Endothelial cell of umbilical vein (primary cell): ENCODE results near the gene BGN. TPM values are rescaled to one million over a fixed set of nuclear protein-coding genes. Genes with fewer than 3 reads are reported as not detected.

ENCODE experiments used
- BruUV-seq: library from RNA; stranded (reverse); fragments of 400-500 nt; replicated peaks from 2 replicates; lab custom pipeline; 2021; lab: Mats Ljungman, UMichigan
- CTCF ChIA-PET: fragments of 300-600, 350-600 bp; sonication (Branson Sonifier 250); formaldehyde crosslinking; loops from one replicate; lab custom pipeline; 2021; ENCODE audit warnings: antibody characterized with exemption, inconsistent platforms; lab: Charles Lee
- POLR2A ChIA-PET: fragments of 300-600, 350-600 bp; sonication (Branson Sonifier 250); formaldehyde crosslinking; loops from one replicate; lab custom pipeline; 2021; ENCODE audit warnings: antibody characterized with exemption, inconsistent platforms; lab: Charles Lee
- DNase-seq: peaks from one replicate; pipeline ENCODE4 v3.0.0-alpha.2; 2011; ENCODE audit warnings: low read depth, low spot score
- FAIRE-seq: peaks from 2 replicates; lab custom pipeline; 2011; peaks lifted over from hg19 to GRCh38; lab: Jason Lieb, UNC
- H2AFZ ChIP-seq: 2 replicates; pipeline ENCODE4 v1.6.0; 2012; ENCODE audit warnings: low read depth, low read length, control low read depth, inconsistent platforms
- H3K27ac ChIP-seq: 2 replicates; pipeline ENCODE4 v1.5.1; 2011; ENCODE audit warnings: low read depth, mild to moderate bottlenecking, control low read depth, low read length, moderate library complexity; ENCODE audit not compliant: insufficient read depth
- H3K27me3 ChIP-seq, 2 experiments: 2 replicates each; pipeline versions ENCODE4 v1.6.0 to v1.6.1; 2011; ENCODE audit warnings: low read length in 2 of 2, mixed read lengths in 1 of 2; ENCODE audit not compliant: control insufficient read depth in 2 of 2, insufficient read depth in 2 of 2
- H3K36me3 ChIP-seq, 2 experiments: 2 replicates in 1 of 2; 3 replicates in 1 of 2; pipeline ENCODE4 v1.5.1; 2011; ENCODE audit warnings: low read length in 2 of 2, mild to moderate bottlenecking in 1 of 2, moderate library complexity in 1 of 2; ENCODE audit not compliant: control insufficient read depth in 2 of 2, insufficient read depth in 2 of 2; ENCODE audit errors: extremely low read depth in 1 of 2
- H3K4me1 ChIP-seq: 3 replicates; pipeline ENCODE4 v1.5.1; 2011; ENCODE audit warnings: mild to moderate bottlenecking, low read length; ENCODE audit not compliant: control insufficient read depth, insufficient read depth; ENCODE audit errors: extremely low read depth
- H3K4me2 ChIP-seq: 2 replicates; pipeline ENCODE4 v1.6.1; 2011; ENCODE audit warnings: low read length, control low read depth, mixed read lengths; ENCODE audit not compliant: insufficient read depth
- H3K4me3 ChIP-seq, 3 experiments: fragments of 200-600 bp in 1 of 3; sonication (generic), shearing (Covaris generic) in 1 of 3; replicated peaks in 1 of 3; 2 replicates each; pipeline ENCODE4 v1.5.1; 2011 to 2016; ENCODE audit warnings: control low read depth in 3 of 3, low read length in 3 of 3, mild to moderate bottlenecking in 2 of 3, inconsistent platforms in 1 of 3, low read depth in 1 of 3, moderate library complexity in 1 of 3; ENCODE audit not compliant: insufficient read depth in 1 of 3
- H3K79me2 ChIP-seq: 2 replicates; pipeline ENCODE4 v1.6.0; 2012; ENCODE audit warnings: low read length, inconsistent platforms; ENCODE audit not compliant: control insufficient read depth, insufficient read depth
- H3K9ac ChIP-seq: replicated peaks from 2 replicates; pipeline ENCODE3; 2011; ENCODE audit warnings: low read length, control low read depth; ENCODE audit not compliant: insufficient read depth; ENCODE audit errors: extremely low read depth
- H3K9me1 ChIP-seq: replicated peaks from 3 replicates; pipeline ENCODE4 v1.6.0; 2011; ENCODE audit warnings: mild to moderate bottlenecking, low read length; ENCODE audit not compliant: control insufficient read depth, insufficient read depth; ENCODE audit errors: extremely low read depth
- H3K9me3 ChIP-seq: replicated peaks from 2 replicates; pipeline ENCODE4 v1.5.1; 2012; ENCODE audit warnings: low read length, inconsistent platforms; ENCODE audit not compliant: control insufficient read depth, insufficient read depth
- H4K20me1 ChIP-seq: replicated peaks from 2 replicates; pipeline ENCODE3; 2011; ENCODE audit warnings: mild to moderate bottlenecking, low read length; ENCODE audit not compliant: control insufficient read depth, insufficient read depth; ENCODE audit errors: extremely low read depth
- EZH2 ChIP-seq: IDR thresholded peaks from 2 replicates; pipeline ENCODE4 v1.6.1; 2012; ENCODE audit warnings: borderline replicate concordance, low read depth, mild to moderate bottlenecking, moderate library complexity, low read length, inconsistent platforms; ENCODE audit not compliant: severe bottlenecking
- GATA2 ChIP-seq: IDR thresholded peaks from 2 replicates; pipeline ENCODE4 v1.7.0; 2011; ENCODE audit warnings: low read depth, mild to moderate bottlenecking, moderate library complexity, mixed read lengths, low read length; ENCODE audit not compliant: insufficient read length, insufficient read depth
- MAX ChIP-seq: IDR thresholded peaks from 2 replicates; pipeline ENCODE4 v1.6.1; 2011; ENCODE audit not compliant: insufficient read depth, insufficient read length
- MYC ChIP-seq: IDR thresholded peaks from one replicate; pipeline ENCODE4 v1.6.1; 2011; ENCODE audit warnings: mild to moderate bottlenecking, low read depth, low read length
- POLR2AphosphoS5 ChIP-seq: IDR thresholded peaks from 2 replicates; pipeline ENCODE4 v1.6.1; 2012; ENCODE audit warnings: low read depth, mild to moderate bottlenecking, control low read depth, low read length, moderate library complexity; ENCODE audit not compliant: insufficient read depth
- dilution Hi-C: fragments of 300-500 bp; cut with MboI; formaldehyde crosslinking; loops from one replicate; pipeline ENCODE4 v1.15.0; 2019; ENCODE audit warnings: low sequenced_read_pairs; ENCODE audit not compliant: extremely low pct_ligation_motif_present
- intact Hi-C: fragments of 100-400 bp; cut with micrococcal nuclease; formaldehyde crosslinking; loops from one replicate; pipeline ENCODE4 v1.10.0; 2022
- polyA plus RNA-seq, 4 experiments: library from polyadenylated mRNA; depleted of rRNA in 3 of 4; stranded (reverse) in 3 of 4; unstranded in 1 of 4; fragments of >200 nt; gene quantifications; 2 replicates each; pipeline versions ENCODE4 v1.2.1 to v1.2.3, GENCODE V29; 2011 to 2012; ENCODE audit warnings: missing spikeins in 1 of 4
- total RNA-seq: library from RNA; stranded (reverse); gene quantifications from 2 replicates; pipeline ENCODE4 v1.2.3, GENCODE V29; 2021

The BGN gene
- total and polyA plus RNA-seq, 2 donors (not counting 3 experiments of a cell fraction or from before 2014, with no cell fraction given): 479 to 879 TPM

GRCh38 chrX:153478746-153479145 is 16.0 kb upstream of the BGN start:
- Histone ChIP-seq H3K4me1 (peaks cover 28% of the 10 kb centered on the region), H3K9me1 (no peaks in the 10 kb centered on the region), H3K9me3 (no peaks in the 10 kb centered on the region), H3K27ac (no peak overlapping the region), H4K20me1 (no peaks in the 10 kb centered on the region), H3K79me2 (no peaks in the 10 kb centered on the region), H2AFZ (no peak overlapping the region), H3K27me3 (no peaks in the 10 kb centered on the region), H3K4me3 (no peak overlapping the region), H3K36me3 (no peaks in the 10 kb centered on the region), H3K4me2 (no peak overlapping the region), H3K9ac (no peak overlapping the region)
- dilution Hi-C loops: no loop called here
- DNase-seq (no peak), FAIRE-seq (no peak)
- TF ChIP-seq MYC: no peak
- TF ChIP-seq GATA2: no peak
- TF ChIP-seq POLR2AphosphoS5: no peak
- TF ChIP-seq EZH2: no peak
- TF ChIP-seq MAX: no peak
- intact Hi-C loops: no loop called here
- ChIA-PET CTCF (no interaction called here), POLR2A (no interaction called here)
- no TSS peak for BruUV-seq

DNA sequence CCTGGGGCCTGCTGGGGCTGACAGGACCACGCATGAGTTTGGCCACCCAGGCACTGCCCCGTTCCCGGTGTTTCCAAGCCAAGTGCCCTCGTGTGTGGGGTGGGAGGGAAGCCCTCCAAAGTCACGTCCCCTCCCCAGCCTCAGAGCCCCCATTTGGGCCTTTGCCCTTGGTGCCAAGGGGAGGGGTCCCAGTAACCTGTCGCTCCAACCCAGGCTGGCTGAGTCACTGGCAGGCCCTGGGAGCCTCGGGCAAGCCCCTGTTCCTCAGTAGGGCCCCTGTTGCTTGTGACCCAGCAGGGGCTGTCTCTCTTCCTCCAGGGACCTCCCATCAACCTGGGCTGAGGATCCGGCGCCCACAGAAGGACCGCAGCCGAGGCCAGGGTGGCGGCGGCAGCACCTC is 13.7 kb upstream of the BGN start:
- H3K27me3 ChIP-seq: no peaks in the 10 kb centered on the region
- no peaks in the 10 kb centered on the region for H4K20me1 ChIP-seq
- DNase-seq (no peak), FAIRE-seq (no peak)
- peaks cover 13% of the 10 kb centered on the region for H3K4me1 ChIP-seq
- CTCF ChIA-PET: no interaction called here
- no TSS peak for BruUV-seq
- no peak overlapping the region for H3K4me3 ChIP-seq
- no peaks in the 10 kb centered on the region for H3K79me2 ChIP-seq
- TF ChIP-seq MYC (no peak), POLR2AphosphoS5 (no peak)
- POLR2A ChIA-PET: no interaction called here
- intact Hi-C loops: no loop called here
- H3K4me2 ChIP-seq: no peak overlapping the region
- H3K36me3 ChIP-seq: no peaks in the 10 kb centered on the region
- no peak overlapping the region for H3K9ac ChIP-seq
- H3K9me3 ChIP-seq: no peaks in the 10 kb centered on the region
- H3K27ac ChIP-seq: no peak overlapping the region
- H2AFZ ChIP-seq: no peak overlapping the region
- dilution Hi-C loops: no loop called here
- H3K9me1 ChIP-seq: no peaks in the 10 kb centered on the region
